Measurements from ENCODE around the gene ONECUT3. TPM values are rescaled to one million over a fixed set of nuclear protein-coding genes. Genes with fewer than 3 reads are reported as not detected.

Gene ONECUT3
- total and polyA plus RNA-seq, 10 of the 15 experiments (the other 5 are each of a cell fraction or from before 2014, with no cell fraction given): not detected

DNA sequence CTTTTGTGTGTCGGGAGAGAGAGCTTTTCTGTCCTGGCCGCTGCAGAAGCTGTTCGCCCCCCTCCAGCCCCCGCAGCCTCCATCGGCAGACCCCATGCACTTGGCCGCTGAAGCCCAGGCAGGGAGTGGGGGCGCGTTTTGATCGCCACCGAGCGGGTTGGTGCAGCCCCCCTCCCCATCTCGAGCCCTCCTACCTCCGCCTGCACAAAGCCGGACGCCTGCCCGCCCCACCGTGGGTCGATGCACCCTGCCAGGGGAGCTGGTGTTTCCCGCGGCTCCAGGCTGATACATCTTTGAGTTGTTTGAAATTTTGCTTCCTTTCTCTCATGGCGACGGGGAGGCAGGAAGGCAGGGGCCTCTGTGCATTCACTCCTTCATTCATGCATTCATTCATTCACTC lies 16.4 kb upstream of the ONECUT3 start:
- H3K4me2 ChIP-seq (ENCODE audit: control insufficient read depth, insufficient read depth): no peak overlapping the region
- SMC1A ChIA-PET (ENCODE audit: uncharacterized antibody, unreplicated experiment): interaction anchor here (0.6 kb wide), 1 partner anchor 406 kb away, joined by 3 read pairs; no protein-coding TSS in a partner anchor
- no peaks in the 10 kb centered on the region for H3K79me2 ChIP-seq (ENCODE audit: control insufficient read depth, insufficient read depth, low read length)
- BruUV-seq (replicated peaks): no TSS peak
- POLR2A ChIA-PET: interaction anchor here (0.5 to 0.6 kb wide), 2 partner anchors 14 to 479 kb away, joined by 4 to 5 read pairs; no protein-coding TSS in a partner anchor
- no peak overlapping the region for H3K4me3 ChIP-seq
- no peak overlapping the region for H3K27ac ChIP-seq (ENCODE audit: control insufficient read depth, insufficient read depth)
- no peak overlapping the region for H3K9ac ChIP-seq (ENCODE audit: control insufficient read depth, insufficient read depth, low read length)
- WGBS (ENCODE audit: insufficient coverage, insufficient replicate concordance, low lambda C conversion rate, missing lambda C conversion rate): 33% methylated on average over 22 of the region's 22 CpGs
- RAD21 ChIA-PET (ENCODE audit: unreplicated experiment): no interaction called here
- H2AFZ ChIP-seq (ENCODE audit: control insufficient read depth, low read depth, low read length): no peak overlapping the region
- ATAC-seq (no peak), FAIRE-seq (no peak), DNase-seq (ENCODE audit: low read depth, low spot score) (no peak)
- no peaks in the 10 kb centered on the region for H3K36me3 ChIP-seq (ENCODE audit: control insufficient read depth in 2 of 2, insufficient read depth in 2 of 2, low read length in 1 of 2)
- in situ Hi-C loops (cut with MboI) (no loop called here), intact Hi-C loops (cut with micrococcal nuclease; ENCODE audit: unreplicated experiment) (no loop called here)
- CTCF ChIA-PET: no interaction called here
- no peak for TF ChIP-seq MYB (IDR thresholded peaks at IDR 0.05; ENCODE audit: borderline replicate concordance, low read depth, low read length)
- TF ChIP-seq KDM1A (IDR thresholded peaks at IDR 0.05; ENCODE audit: borderline replicate concordance): no peak
- TF ChIP-seq YBX1 (IDR thresholded peaks at IDR 0.05): no peak
- no peak for TF ChIP-seq CBFB (IDR thresholded peaks at IDR 0.05; ENCODE audit: low read depth)
- TF ChIP-seq E2F8 (IDR thresholded peaks at IDR 0.05; ENCODE audit: low read depth, partially characterized antibody): no peak
- TF ChIP-seq CBX3 (IDR thresholded peaks at IDR 0.05; ENCODE audit: borderline replicate concordance, low read depth): no peak
- TF ChIP-seq SMAD5 (IDR thresholded peaks at IDR 0.05; ENCODE audit: low read depth): no peak
- TF ChIP-seq SKIL (IDR thresholded peaks at IDR 0.05; ENCODE audit: low read depth, poor library complexity, severe bottlenecking): no peak
- no peak for TF ChIP-seq RAD21 (IDR thresholded peaks at IDR 0.05; ENCODE audit: insufficient read depth, low read depth, low read length)
- no peak for TF ChIP-seq RFX5 (IDR thresholded peaks at IDR 0.05; ENCODE audit: low read depth, low read length)
- no peak for TF ChIP-seq CBX5 (IDR thresholded peaks at IDR 0.05; ENCODE audit: low read depth)
- TF ChIP-seq SUZ12 (IDR thresholded peaks at IDR 0.05; ENCODE audit: unreplicated experiment): no peak
- no peak for TF ChIP-seq BMI1 (IDR thresholded peaks at IDR 0.05; ENCODE audit: borderline replicate concordance)
- H3K4me1 ChIP-seq (ENCODE audit: control insufficient read depth, insufficient read depth, low read length): no peaks in the 10 kb centered on the region
- no peaks in the 10 kb centered on the region; a peak in 1 of 4 replicates for H3K27me3 ChIP-seq (replicated peaks in 1 of 2; ENCODE audit: control insufficient read depth in 2 of 2, insufficient read depth in 2 of 2, low read length in 1 of 2)
- H3K9me3 ChIP-seq (replicated peaks; ENCODE audit: control insufficient read depth, insufficient read depth, low read length): no peaks in the 10 kb centered on the region; the same call in 2 of the 3 replicates
- H4K20me1 ChIP-seq (ENCODE audit: control insufficient read depth, insufficient read depth): no peaks in the 10 kb centered on the region
